Body of pancreas (tissue), 4 donors: Measurements from ENCODE around the gene PRPS2. TPM values are rescaled to one million over a fixed set of nuclear protein-coding genes. Genes with fewer than 3 reads are reported as not detected.

Experiments used
- ATAC-seq: fragments of 150-250 bp; one replicate; pipeline ENCODE4 v1.9.1; 2016
- DNase-seq, 4 donors: peaks; one replicate each; pipeline ENCODE4 v3.0.0-alpha.2; 2019
- H3K27ac ChIP-seq, 4 donors: fragments of 200-600 bp; sonication (generic); 1 replicate in 3 of 4; 2 replicates in 1 of 4; pipeline versions ENCODE4 v1.5.1 to v1.6.1; 2016 to 2019; ENCODE audit warnings: mild to moderate bottlenecking in 1 of 4, mixed read lengths in 1 of 4, moderate library complexity in 1 of 4
- H3K27me3 ChIP-seq, 2 donors: fragments of 200-600 bp; sonication (generic); one replicate each; pipeline ENCODE4 v1.6.0; 2016; ENCODE audit warnings: mild to moderate bottlenecking in 1 of 2
- H3K36me3 ChIP-seq, 2 donors: fragments of 200-600 bp; sonication (generic); replicated peaks in 1 of 2; 2 replicates each; pipeline ENCODE4 v1.5.1; 2016; ENCODE audit warnings: low read depth in 2 of 2; ENCODE audit not compliant: insufficient read depth in 1 of 2
- H3K4me1 ChIP-seq: fragments of 200-600 bp; sonication (generic); one replicate; pipeline ENCODE4 v1.6.0; 2016
- H3K4me3 ChIP-seq, 2 donors: fragments of 200-600 bp; sonication (generic); 1 replicate in 1 of 2; 2 replicates in 1 of 2; pipeline ENCODE4 v1.5.1; 2016 to 2019
- H3K9me3 ChIP-seq, 3 donors: fragments of 200-600 bp; sonication (generic); 1 replicate in 2 of 3; 2 replicates in 1 of 3; pipeline ENCODE4 v1.5.1; 2016
- CTCF ChIP-seq, 7 experiments: fragments of 450-650 bp in 4 of 7; fragments of 200-600 bp in 3 of 7; sonication (generic) in 3 of 7; IDR thresholded peaks; one replicate each; pipeline ENCODE4 v1.5.1; 2016 to 2019; ENCODE audit warnings: antibody characterized with exemption in 7 of 7
- POLR2A ChIP-seq, 3 donors: fragments of 450-650 bp; IDR thresholded peaks; one replicate each; pipeline ENCODE4 v1.6.1; 2016; ENCODE audit warnings: antibody characterized with exemption in 3 of 3, mild to moderate bottlenecking in 2 of 3
- WGBS, 2 donors: methylation state at CpG; one replicate each; pipeline ENCODE4 v1.1.5; 2017; 5-methylcytosine and 5-hydroxymethylcytosine counted together
- intact Hi-C: fragments of 100-400 bp; cut with DNase I; formaldehyde crosslinking; loops from one replicate; pipeline ENCODE4 v1.15.1; 2023
- total RNA-seq, 2 donors: library from RNA; depleted of rRNA; stranded (reverse); fragments of >200 nt; gene quantifications; one replicate each; pipeline ENCODE4 v1.1.0, GENCODE V29; 2016

PRPS2 gene
- total RNA-seq, 2 donors from 2014 or later, result 6.3 to 41.8 TPM

GRCh38 chrX:12872741-12873140, 81.5 kb downstream of the PRPS2 start:
- no peaks in the 10 kb centered on the region for H3K9me3 ChIP-seq
- TF ChIP-seq CTCF (IDR thresholded peaks at IDR 0.05), result no peak
- no peak for TF ChIP-seq POLR2A (IDR thresholded peaks at IDR 0.05)
- H3K27me3 ChIP-seq, result no peaks in the 10 kb centered on the region
- DNase-seq (no peak), ATAC-seq (no peak)
- intact Hi-C loops, result no loop called here
- no peak overlapping the region for H3K4me3 ChIP-seq
- no peaks in the 10 kb centered on the region for H3K36me3 ChIP-seq
- H3K4me1 ChIP-seq, result no peaks in the 10 kb centered on the region
- 87 to 88% methylated on average over 3 to 4 of the region's 4 CpGs for WGBS, 2 donors
- no peak overlapping the region for H3K27ac ChIP-seq

Other genes starting within 250 kb of the PRPS2 start
- gene TLR7, start 75.7 kb downstream of the PRPS2 start, total RNA-seq, result under 1 TPM in 1 of 2 donors, not detected in 1; 0.78 TPM
- gene TLR8, start 115.2 kb downstream of the PRPS2 start, total RNA-seq, result under 1 TPM in 1 of 2 donors, not detected in 1; 0.26 TPM
- gene TMSB4X, start 183.7 kb downstream of the PRPS2 start, total RNA-seq, result 1,000 to 10,000 TPM; 1,104 to 1,472 TPM